ENCODE data around the gene CGB2.
"Not testable (repeated sequence)": the region's sequence is repeated elsewhere in the genome, so short reads cannot be mapped to it uniquely, and the experiment has no call there.

The CGB2 gene

GRCh38 chr19:49010453-49010852, 21.2 kb upstream of the CGB2 start:
- no peak for DNase-seq (ENCODE audit: low spot score)

- DNase-seq (ENCODE audit: low spot score) = no peak
These were observed 20.5 kb upstream of the CGB2 start for GRCh38 chr19:49011194-49011593.

DNA sequence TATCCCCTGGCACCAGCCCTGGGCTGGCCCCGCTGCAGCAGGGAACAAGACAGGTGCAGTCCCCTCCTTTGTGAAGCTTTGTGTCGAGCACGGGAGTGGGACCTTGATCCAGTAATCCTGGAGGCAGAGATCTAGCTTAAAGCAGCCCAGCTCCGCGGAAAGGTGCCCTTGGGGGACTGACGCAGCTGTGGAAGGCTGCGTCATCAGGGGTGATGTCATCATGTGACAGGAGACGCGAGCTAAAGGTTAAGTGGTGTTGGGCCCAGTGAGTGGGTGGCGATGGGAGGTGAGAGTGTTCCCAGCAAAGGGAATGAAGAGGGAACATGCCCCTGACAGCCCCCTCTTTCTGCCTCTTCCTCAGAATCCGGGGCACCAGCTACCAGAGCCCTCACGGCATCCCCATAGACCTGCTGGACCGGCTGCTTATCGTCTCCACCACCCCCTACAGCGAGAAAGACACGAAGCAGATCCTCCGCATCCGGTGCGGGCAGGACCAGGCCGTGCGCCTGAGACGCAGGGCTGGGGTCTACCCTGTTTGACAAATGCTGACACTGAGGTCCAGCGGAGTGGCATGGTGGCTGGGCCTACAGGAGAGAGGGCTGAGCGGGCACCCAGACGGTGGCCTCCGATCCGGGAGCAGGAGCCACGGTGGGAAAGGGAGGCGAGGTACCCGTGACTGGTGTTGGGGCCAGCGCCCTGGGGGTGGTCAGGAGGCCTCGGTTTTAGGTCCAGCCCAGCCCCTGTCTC, 17.4 kb upstream of the CGB2 start:
- no peak for DNase-seq (ENCODE audit: low spot score)

DNA sequence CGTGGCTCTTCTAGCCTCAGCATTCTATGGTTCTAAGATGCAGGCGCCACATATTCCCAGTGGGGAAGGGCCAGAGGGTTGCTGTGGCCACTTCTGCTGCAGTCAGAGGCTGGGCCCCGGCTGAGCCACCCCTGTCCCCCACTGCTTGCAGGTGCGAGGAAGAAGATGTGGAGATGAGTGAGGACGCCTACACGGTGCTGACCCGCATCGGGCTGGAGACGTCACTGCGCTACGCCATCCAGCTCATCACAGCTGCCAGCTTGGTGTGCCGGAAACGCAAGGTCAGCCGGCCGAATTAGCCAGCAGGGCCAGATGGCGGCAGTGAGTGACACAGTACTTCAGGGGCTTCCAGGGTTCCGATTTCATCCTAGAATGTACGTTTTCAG, 16.8 kb upstream of the CGB2 start:
- DNase-seq (ENCODE audit: low spot score) = no peak

- DNase-seq (ENCODE audit: low spot score) = no peak
These were observed 15.4 kb upstream of the CGB2 start for GRCh38 chr19:49016067-49016839.

- no peak for DNase-seq (ENCODE audit: low spot score)
These were observed 14.5 kb upstream of the CGB2 start, which contains the start of gene LHB for GRCh38 chr19:49017041-49017665. LHB (minus strand) TSS chr19:49017091; CDS start chr19:49017081, 10 bp downstream.

- peak; percentile 89 for DNase-seq (ENCODE audit: low spot score)
These were observed 13.9 kb upstream of the CGB2 start for GRCh38 chr19:49017666-49018351.

DNA sequence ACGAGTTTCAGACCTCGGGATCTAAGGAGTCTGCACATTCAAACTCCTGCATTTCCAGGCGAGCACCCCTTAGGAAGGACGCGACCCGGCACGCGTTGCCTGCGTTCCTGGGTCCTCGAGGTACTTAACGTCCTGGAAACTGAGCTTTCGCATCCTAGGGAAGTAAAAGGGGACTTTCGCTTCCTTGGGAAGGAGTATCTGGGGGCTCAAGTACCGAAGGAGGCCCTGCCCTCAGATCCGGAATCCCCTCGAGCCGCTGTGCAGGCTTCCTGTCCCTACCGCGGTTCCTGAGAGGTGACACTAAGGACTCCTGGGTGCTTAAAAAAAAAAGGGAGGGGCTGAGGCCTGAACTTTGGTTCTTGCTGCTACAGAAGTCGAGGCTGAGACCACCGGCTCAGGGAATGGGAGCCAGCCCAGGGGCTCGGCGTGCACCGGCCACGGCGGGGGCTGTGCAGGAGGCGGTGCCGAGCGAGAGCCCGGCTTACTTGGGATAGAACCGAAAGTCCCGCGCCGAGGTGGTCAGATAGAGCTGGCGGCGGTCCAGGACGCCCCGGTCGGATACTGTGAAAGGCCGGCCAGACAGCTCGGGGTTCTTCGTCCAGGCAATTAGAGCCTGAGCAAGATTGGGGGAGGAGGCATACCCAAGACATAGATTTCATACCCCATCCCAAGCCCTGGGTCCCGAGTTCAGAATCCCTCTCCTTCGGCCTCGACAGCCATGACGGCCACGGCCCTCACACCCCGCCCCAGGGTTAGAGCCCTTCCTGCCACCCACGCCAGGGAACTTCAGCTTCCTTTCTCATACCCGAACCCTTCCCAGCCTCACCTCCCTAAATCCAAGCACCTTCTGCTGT, 13.1 kb upstream of the CGB2 start:
- DNase-seq (ENCODE audit: low spot score) = not testable (repeated sequence)

- no peak for DNase-seq (ENCODE audit: low spot score)
These were observed 12.3 kb upstream of the CGB2 start for GRCh38 chr19:49019242-49019932.

- no peak for DNase-seq (ENCODE audit: low spot score)
These were observed 11.3 kb upstream of the CGB2 start for GRCh38 chr19:49020342-49020741.

DNA sequence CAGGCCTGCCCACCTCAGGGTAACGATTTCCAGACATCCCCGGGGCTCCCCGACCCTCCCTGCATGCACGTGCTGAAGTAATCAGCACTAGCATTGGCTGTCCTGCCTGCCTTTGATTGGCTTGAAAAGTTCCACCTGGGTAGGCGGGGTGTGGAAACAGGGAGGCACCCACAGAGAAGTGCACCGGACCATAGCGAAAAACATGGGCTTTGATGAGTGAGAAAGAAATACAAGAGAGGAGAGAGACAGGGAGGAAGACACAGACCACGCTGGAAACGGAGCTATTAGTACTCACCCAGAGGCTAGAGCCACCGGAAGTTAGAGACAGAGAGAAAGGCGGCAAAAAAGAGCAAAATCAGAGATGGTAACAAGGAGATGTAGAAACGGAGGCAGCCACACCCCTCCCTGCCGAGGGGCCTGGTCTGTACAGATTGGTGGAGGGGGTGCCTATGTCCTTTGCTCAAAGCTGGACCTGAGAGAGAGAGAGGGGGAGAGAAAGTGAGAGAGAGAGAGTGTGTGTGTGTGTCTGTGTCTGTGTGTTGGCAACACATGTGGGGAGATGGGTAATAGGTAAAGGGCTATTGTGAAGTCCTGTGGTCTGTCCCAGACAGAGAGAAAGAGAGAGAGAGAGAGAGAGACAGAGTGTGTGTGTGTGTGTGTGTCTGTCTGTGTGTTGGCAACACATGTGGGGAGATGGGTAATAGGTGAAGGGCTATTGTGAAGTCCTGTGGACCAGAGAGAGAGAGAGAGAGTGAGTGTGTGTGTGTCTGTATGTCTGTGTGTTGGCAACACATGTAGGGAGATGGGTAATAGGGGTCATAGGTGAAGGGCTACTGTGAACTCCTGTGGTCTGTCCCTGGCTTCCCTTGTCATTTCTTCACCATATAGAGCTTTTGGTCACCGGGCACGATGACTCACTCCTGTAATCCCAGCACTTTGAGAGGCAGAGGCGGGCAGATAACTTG, 10.5 kb upstream of the CGB2 start:
- DNase-seq (ENCODE audit: low spot score) = no peak

DNA sequence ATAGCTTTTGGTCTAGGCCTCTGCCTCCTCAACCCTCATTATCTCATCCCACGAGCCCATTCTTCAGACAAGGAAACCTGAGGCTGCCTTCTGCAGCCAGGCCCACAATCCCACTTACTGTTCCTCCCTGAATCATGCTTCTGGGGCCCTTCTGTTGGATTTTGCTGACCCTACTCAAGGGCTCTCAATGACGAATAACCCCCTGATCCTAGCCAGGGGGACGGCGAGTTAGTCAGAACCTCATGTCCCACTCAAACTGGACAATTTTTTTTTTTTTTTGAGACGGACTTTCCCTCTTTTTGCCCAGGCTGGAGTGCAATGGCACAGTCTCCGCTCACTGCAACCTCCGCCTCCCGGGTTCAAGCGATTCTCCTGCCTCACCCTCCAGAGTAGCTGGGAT, 9.6 kb upstream of the CGB2 start:
- no peak for DNase-seq (ENCODE audit: low spot score)

DNA sequence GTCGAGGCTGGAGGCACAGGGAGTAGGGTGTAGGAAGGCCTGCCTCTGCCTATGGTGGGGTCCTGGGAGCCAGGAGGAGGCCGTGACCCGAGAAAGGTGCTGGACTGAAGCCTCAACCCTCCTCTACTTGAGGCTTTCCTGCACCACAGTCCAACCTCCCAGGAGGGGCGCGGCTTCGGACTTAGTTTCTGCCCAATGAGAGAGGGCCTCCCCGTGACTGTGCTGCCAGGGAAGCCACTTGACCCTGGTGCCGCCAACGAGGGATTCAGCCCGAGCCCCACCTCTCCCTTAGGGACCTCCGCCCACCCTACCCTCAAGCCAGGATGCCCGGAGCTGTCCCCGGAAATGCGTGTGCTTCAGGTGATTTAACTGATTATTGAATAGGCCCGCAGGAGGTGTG, 7.5 kb upstream of the CGB2 start, which contains the start of gene CGB3:
CGB3 (minus strand) TSS at position 101 of the 400 bp plus-strand sequence. CDS start 362 bp downstream, outside the sequence.
- not testable (repeated sequence) for DNase-seq (ENCODE audit: low spot score)

GRCh38 chr19:49025088-49025487, 6.6 kb upstream of the CGB2 start:
- not testable (repeated sequence) for DNase-seq (ENCODE audit: low spot score)

GRCh38 chr19:49025599-49025998, 6.1 kb upstream of the CGB2 start:
- not testable (repeated sequence) for DNase-seq (ENCODE audit: low spot score)

GRCh38 chr19:49028686-49029085, 3.0 kb upstream of the CGB2 start:
- not testable (repeated sequence) for DNase-seq (ENCODE audit: low spot score)

DNA sequence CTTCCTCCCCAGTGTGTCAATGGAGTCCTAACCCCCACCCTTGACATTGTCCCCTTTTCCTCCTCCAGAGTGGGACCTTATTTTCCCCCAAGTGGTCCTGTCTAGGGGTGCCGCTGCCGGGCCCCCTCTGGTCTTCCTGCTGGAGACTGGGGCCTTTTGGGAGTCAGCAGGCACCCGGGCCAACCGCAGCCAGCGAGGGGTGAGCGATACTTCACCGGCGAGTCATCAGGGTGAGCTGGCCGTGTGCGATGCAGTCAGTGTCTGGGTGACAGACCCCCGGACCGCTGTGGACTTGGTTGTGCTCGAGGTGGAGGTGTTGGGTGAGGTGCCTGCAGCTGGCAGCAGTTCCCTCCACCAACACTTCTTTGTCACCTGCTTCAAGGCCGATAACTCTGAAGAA, 1.9 kb upstream of the CGB2 start:
- DNase-seq (ENCODE audit: low spot score) = not testable (repeated sequence)

GRCh38 chr19:49030323-49030722, 1.4 kb upstream of the CGB2 start:
- not testable (repeated sequence) for DNase-seq (ENCODE audit: low spot score)

GRCh38 chr19:49036815-49037214, 5.1 kb downstream of the CGB2 start, which contains the start of gene CGB1:
CGB1 (minus strand) TSS chr19:49036895; CDS start chr19:49036711, 184 bp downstream.
- DNase-seq (ENCODE audit: low spot score) = not testable (repeated sequence)
